CD4-positive, alpha-beta T cell treated with Interleukin-1 beta for 1 hour (primary cell): ENCODE data around the gene SERPINB4.

Experiments
- DNase-seq, 2 donors: peaks; one replicate each; pipeline ENCODE4 v3.0.0-alpha.2; 2020 to 2022

The SERPINB4 gene

DNA sequence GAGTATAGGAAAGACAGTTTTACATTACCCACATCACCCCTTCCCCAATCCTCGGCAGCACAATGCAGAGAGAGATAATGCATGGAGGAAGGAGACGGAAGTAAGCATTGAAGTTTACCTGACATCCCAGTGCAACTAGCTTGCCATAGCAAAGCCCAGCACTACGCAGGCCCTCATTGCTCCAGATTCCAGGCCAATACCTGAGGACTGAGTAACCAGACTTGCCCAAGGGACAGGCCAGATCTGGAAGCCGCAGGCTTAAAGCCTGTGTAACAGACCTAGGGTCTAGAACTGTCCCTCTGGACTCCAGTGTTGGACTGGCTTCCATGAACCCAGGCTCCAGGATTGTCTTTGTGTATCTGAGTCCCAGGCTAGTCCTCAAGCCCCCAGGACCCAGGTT lies 17.6 kb downstream of the SERPINB4 start:
- no peak for DNase-seq

DNA sequence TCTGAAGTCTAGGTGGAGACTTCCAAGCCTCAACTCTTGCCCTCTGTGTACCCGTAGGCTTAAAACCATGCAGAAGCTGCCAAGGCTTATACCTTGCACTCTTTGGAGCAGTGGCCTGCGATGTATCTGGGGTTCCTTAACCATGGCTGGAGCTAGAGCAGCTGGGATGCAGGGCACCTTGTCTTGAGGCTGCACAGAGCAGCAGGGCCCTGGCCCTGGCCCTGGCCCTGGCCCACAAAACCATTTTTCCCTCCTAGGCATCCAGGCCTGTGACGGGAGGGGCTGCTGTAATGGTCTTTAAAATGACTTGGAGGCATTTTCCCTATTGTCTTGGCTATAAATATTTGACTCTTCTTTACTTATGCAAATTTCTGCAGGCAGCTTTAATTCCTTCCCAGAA lies 19.2 kb downstream of the SERPINB4 start:
- no peak for DNase-seq

DNA sequence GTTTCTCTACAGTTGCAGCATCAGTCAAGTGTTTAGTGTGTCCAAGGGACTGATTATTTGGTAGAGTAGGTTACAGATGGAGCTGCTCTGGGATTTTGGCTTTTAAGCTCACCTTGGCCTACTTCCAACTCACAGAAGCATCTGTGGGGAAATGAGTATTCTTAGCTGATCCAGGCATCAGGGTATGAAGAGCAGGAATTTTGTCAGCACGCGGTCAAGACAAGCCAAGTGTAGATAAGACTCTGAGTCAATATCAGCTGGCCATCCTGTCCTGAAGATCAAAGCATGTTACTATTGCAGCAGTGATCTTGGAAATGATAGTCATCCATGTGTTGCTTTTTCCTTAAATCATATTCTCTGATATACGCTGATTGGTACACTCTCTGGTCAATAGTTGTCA lies 24.4 kb downstream of the SERPINB4 start:
- no peak for DNase-seq

DNA sequence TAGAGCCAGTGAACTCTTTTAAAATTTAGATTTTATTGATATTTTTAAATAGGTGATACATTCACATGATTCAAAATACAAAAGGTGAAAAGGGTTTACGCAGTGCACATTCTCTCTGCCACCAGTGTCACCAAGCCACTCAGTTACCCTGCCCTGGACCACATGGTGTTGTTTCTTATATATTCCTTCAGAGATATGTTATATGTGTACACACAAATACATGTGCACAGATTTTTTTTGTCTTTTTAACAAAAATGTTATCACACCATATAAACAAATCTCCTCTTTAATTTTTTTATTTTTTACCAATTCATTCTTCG lies 26.2 kb downstream of the SERPINB4 start:
- no peak for DNase-seq

DNA sequence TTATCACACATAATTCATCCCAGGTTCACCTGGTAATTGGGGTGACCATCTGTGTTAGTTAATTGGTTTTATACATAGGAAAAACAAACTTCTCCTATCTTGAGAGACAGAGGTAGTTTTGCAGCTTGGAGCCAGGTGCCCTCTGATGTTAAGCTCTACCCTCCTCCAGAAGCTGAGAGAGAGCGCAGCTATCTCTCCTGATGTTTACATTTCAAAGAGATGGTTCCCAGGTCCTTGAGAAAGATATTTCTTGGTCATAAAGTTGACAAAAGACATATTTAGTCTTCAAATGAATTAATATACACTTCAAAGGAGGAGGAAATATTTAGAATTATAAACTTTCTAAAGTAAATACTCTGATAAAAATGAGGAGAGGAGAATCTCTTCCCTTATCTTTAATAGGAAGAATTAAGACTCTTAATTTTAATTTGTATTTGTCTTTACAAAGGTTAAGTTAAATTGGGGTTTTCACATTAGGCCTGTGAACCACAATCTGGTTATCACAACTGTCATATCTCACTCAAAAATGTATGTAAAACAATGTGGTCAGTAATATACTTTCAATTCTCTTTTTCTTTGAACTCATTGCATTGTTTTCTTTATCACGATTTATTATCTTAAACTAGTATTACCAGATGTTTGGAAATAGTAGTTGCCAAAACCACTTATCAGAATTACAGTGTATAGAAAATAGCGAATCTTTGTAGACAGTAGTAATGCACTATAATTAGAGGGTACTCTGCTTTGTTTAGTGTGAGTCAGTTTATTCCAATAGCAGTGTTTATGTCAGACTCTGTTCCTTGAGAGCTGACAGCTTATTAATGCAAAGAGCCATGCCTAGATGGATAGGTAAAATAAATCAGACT lies 26.8 kb downstream of the SERPINB4 start:
- DNase-seq, result no peak

DNA sequence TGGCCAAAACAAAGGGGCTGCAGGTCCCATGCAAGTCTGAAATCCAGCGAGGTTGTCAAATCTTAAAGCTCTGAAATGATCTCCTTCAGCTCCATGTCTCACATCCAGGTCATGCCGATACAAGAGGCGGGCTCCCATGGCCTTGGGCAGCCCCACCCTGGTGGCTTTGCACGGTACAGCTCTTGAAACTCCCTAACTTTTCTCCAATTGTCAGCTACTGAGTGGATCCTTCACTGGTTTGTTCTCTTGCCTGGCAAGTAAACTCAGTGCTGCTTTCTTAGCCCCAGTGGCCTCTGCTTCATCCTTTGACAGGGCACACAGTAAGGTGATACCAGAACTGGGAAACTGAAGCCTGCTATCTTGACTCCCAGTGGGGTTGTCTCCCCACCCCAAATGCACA lies 30.6 kb downstream of the SERPINB4 start:
- no peak for DNase-seq

DNA sequence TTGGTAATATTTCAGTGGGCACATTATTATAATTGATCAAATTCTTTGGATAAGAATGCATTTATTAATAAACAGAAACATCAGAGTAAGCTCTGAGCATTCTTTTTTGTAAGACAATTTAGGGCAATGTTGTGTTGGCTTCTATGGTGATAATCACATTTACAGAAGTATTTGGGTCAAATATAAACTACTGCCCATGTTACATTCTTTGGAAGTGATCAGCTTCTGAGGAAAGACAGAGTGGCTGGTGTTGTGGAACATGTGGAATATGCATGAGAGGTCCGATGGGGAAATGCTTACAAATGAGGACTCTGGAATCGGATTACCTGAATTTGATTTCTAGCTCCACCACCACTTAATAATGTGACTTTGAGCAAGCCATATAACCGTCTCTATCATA lies 37.5 kb downstream of the SERPINB4 start:
- no peak for DNase-seq

DNA sequence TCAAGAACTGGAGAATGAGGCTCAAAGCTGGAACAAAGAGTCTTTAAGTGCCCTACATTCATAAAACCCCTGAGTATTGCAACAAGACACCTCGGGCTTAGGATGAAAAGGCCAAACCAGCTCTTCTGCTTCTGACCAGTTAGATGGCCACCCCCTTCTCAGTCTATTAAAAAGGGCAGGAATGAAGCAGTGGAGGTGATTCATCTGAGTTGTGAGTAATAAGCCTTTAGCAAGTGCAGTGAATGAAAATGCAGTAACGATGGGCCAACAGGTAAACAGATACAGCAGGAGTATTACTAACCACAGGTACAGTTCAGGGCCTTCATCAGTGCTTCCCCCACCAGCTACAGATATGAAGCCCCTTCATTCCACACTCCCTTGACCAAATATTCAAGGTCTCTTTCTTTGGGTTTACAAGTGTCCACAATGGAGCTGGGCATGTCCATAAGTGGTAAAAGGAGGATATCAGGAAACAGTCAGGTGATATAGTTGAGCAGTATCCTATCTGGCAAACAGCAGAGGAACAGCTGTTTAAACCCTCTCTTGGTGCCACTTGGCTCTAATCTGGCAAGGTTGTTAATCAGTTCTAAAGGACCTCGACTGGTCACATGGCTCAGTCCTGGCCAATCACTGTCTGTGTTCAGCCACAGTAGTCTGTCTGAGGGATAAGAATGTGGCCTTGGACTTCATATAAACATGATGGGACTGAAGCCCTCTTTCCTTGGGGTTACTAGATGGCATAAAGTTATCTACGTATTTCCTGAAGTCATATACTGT lies 39.1 kb downstream of the SERPINB4 start:
- no peak for DNase-seq

DNA sequence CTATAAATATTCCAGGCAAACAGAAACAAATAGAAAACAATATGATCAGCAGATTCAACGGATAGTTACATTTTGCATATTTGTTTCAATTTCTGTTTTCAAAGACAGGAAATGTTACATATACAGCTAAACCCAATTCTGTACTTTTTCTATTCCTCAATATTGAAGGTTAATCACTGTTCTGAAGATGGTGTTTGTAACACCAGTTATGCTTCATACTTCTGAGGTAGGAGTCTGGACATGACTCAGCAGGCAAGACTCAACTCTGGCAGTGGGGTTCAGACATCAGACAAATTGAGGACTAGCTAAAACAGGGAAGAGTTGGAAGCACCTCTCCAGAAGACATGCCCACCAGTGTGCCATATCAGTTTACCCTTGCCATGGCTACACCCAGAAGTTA lies 40.3 kb downstream of the SERPINB4 start:
- DNase-seq, result no peak

DNA sequence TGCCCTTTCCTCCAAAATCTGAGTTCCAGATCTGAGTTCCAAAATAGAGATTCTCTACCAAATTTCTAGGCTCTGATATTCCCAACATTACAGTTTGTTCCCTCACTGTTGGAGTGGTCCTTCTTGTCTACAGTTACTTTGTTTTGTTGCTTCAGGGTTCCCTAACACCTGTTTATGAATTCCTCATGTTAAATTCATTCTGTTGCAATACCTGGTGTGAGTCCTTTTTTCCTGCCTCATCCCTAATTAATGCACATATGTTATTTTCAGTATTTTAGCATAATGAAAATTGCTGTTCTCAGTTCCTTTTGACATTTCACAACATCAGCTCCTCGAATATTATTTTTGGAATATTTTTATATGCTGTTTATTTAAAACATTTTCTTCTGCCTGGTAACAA lies 40.7 kb downstream of the SERPINB4 start:
- DNase-seq, result no peak

DNA sequence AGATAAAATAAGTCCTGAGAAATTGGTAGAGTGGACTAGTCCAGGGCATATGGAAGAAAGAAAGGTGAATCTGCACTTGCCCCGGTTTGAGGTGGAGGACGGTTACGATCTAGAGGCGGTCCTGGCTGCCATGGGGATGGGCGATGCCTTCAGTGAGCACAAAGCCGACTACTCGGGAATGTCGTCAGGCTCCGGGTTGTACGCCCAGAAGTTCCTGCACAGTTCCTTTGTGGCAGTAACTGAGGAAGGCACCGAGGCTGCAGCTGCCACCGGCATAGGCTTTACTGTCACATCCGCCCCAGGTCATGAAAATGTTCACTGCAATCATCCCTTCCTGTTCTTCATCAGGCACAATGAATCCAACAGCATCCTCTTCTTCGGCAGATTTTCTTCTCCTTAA lies 47.1 kb downstream of the SERPINB4 start:
- no peak for DNase-seq

DNA sequence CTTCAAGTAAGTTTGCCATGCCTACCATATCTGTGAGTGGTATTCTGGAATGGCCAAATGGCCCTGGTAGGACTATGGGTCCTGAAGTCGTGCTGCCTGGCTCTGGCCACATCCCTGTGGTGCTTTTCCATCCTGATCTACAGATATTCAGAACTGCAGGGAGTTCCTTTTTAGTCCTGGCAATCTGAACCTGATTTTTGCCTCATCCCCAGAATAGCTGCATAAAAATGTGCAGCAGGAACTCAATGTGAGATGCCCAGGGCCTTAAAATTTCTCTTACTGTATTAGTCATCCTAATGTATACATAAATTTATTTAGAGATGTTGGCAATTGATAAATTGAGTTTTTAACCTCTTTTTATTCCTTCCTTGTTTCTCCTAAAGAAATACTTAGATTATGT lies 51.6 kb downstream of the SERPINB4 start:
- no peak for DNase-seq

DNA sequence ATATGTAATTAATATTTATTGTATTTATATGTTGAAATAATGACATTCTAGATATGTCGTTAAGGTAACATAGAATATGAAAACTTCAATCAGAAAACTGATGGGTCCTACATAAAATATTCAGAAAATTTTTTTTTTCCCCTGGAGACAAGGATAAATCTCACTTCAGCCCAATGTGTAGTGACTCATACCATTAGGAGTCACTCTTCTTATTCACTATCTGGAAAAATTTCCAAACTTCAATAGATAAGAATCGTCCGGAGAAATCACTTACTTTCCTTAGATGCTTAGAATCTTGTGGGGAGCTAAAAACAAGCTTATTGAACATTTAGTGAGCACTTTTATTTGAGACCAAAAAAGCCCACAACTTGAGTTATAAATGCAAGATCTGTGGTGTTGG lies 52.3 kb downstream of the SERPINB4 start:
- no peak for DNase-seq

DNA sequence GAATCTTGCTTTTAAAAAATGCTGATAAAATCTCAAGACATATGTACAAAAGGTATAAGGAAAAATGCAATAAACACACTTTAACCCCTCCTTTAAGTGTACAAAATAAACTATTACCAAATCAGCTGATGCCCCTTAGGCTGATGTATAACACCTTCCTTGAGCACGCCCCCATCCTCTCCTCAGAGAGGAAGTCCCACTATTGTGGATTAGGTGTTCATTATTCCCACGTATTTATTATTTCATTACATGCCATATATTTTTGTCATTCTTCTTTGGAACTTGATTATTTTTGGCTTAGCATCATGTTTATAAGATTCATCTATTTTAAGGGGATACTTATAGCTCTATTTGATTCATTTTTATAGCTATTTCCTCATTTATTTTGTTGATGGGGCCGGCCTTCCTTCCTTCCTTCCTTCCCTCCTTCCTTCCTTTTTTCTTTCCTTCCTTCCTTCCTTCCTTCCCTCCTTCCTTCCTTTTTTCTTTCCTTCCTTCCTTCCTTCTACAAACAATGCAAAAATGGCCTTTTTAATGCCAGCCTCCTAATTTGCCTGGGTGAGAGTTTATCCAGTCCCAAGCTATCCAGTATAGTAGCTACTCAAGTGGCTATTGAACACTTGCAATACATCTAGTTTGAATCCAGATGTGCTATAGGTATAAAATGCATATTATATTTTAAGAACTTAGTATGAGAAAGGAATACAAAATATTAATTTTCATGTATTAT lies 52.9 kb downstream of the SERPINB4 start:
- no peak for DNase-seq

DNA sequence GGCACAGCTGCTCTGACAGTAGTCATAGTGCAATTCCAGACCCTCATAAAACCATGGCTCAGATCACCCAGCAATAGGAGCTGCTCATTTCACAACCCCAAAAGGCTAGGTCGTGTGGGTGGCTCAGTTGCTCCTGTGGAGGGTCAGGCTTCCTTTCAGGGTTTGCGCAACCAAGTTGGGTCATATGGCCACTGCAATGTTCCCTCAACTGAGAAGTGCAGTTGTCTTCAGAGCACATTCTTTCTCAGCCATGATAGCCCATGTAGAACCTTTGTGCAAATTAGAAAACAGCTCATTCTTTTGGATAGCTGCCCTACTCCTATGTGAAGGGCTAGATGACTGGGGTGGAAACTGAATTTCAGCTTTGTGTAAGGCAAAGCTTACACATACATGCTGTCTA lies 53.7 kb downstream of the SERPINB4 start:
- peak in 1 of 2 donors; percentile 13 for DNase-seq

DNA sequence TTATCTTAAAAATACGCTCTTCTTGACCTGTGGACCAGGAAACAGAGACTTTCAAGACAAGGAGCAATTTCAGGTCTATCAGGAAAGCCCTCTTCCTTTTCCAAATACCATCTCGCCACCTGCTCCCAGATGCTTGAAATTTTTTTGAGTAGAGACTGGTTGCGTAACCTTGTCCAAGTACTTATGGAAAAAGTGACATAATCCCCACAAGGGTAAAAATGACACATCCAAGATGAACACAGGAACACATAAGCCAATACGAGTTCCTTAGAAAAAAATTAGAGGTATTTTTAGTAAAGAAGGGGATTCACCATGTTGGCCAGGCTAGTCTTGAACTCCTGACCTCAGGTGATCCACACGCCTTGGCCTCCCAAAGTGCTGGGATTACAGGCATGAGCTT lies 55.1 kb downstream of the SERPINB4 start:
- DNase-seq, result no peak
